Mesendoderm (in vitro differentiated cells): ENCODE data around the gene BBOX1.

ENCODE experiments used
- DNase-seq: peaks from one replicate; pipeline ENCODE4 v3.0.0; 2013
- H2AK5ac ChIP-seq: 2 replicates; pipeline ENCODE4 v1.6.1; 2013; ENCODE audit warnings: low read length, inconsistent platforms
- H2BK120ac ChIP-seq: 2 replicates; pipeline ENCODE4 v1.6.1; 2013; ENCODE audit warnings: low read depth, mild to moderate bottlenecking, low read length, moderate library complexity, mixed read lengths
- H2BK15ac ChIP-seq: replicated peaks from 2 replicates; pipeline ENCODE4 v1.6.1; 2013; ENCODE audit warnings: low read depth, mild to moderate bottlenecking, moderate library complexity
- H2BK5ac ChIP-seq: 2 replicates; pipeline ENCODE4 v1.6.1; 2013; ENCODE audit warnings: low read length, inconsistent platforms
- H3K18ac ChIP-seq: 2 replicates; pipeline ENCODE4 v1.6.1; 2013; ENCODE audit warnings: mild to moderate bottlenecking, low read length, mixed read lengths
- H3K23ac ChIP-seq: one replicate; pipeline ENCODE4 v1.6.1; 2013; ENCODE audit warnings: low read length
- H3K27ac ChIP-seq: 2 replicates; pipeline ENCODE4 v1.5.1; 2013; ENCODE audit warnings: low read depth, mild to moderate bottlenecking, inconsistent platforms, low read length, moderate library complexity
- H3K27me3 ChIP-seq: 2 replicates; pipeline ENCODE4 v1.6.1; 2013; ENCODE audit warnings: low read length, control low read depth, mild to moderate bottlenecking, inconsistent platforms; ENCODE audit not compliant: insufficient read depth, poor library complexity
- H3K36me3 ChIP-seq: 2 replicates; pipeline ENCODE4 v1.6.1; 2013; ENCODE audit warnings: low read length, inconsistent platforms; ENCODE audit not compliant: control insufficient read depth, insufficient read depth
- H3K4ac ChIP-seq: one replicate; pipeline ENCODE4 v1.6.1; 2013; ENCODE audit warnings: low read depth, mild to moderate bottlenecking, low read length, moderate library complexity
- H3K4me1 ChIP-seq: 2 replicates; pipeline ENCODE4 v1.6.1; 2013; ENCODE audit warnings: low read depth, low read length, inconsistent platforms; ENCODE audit not compliant: control insufficient read depth
- H3K4me2 ChIP-seq: 2 replicates; pipeline ENCODE4 v1.6.1; 2013; ENCODE audit warnings: low read length
- H3K4me3 ChIP-seq: 2 replicates; pipeline ENCODE4 v1.5.1; 2013; ENCODE audit warnings: mild to moderate bottlenecking, low read length
- H3K56ac ChIP-seq: one replicate; pipeline ENCODE4 v1.6.1; 2013; ENCODE audit warnings: low read length
- H3K79me1 ChIP-seq: 2 replicates; pipeline ENCODE4 v1.6.1; 2013; ENCODE audit warnings: low read length, inconsistent platforms
- H3K79me2 ChIP-seq: 2 replicates; pipeline ENCODE4 v1.6.1; 2013; ENCODE audit warnings: mild to moderate bottlenecking, low read length; ENCODE audit not compliant: control insufficient read depth, insufficient read depth
- H3K9ac ChIP-seq: 2 replicates; pipeline ENCODE4 v1.6.1; 2013; ENCODE audit warnings: low read length, inconsistent platforms
- H4K5ac ChIP-seq: one replicate; pipeline ENCODE4 v1.6.1; 2013; ENCODE audit warnings: low read length
- H4K8ac ChIP-seq: one replicate; pipeline ENCODE4 v1.6.1; 2013; ENCODE audit warnings: low read depth, mild to moderate bottlenecking, control low read depth, low read length, moderate library complexity
- WGBS: extraction: QIAGEN DNeasy Blood & Tissue Kit; methylation state at CpG from one replicate; pipeline ENCODE4 v1.1.7; 2013; ENCODE audit warnings: low lambda C conversion rate, missing lambda C conversion rate; ENCODE audit not compliant: insufficient coverage; ENCODE audit errors: extremely low coverage; 5-methylcytosine and 5-hydroxymethylcytosine counted together

Gene BBOX1

DNA sequence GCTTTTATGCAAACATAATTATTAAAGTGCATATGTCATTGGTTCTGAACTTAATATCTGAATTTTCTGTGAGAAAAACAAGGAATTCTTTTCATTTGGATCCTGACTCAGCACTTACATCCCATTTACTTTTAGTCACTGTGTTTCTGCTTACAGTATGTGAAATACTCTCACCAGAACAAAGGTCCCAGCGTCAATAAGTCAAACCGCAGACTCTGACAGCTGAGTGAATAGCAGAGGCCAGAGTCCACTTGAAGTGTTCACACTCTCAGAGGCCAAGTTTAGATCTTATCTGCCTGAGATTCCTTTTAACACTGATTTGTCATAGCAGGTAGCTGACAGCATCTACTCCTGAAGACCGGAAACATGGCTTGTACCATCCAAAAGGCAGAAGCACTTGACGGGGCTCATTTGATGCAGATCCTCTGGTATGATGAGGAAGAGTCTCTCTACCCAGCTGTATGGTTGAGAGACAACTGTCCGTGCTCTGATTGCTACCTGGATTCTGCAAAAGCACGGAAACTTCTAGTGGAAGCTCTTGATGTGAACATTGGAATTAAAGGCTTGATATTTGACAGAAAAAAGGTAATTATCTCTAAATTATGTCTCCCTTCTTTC is 14.6 kb downstream of the BBOX1 start:
- DNase-seq: peak; percentile 52
- Histone ChIP-seq H3K79me2 (no peaks in the 10 kb centered on the region), H4K8ac (no peak overlapping the region), H3K36me3 (no peaks in the 10 kb centered on the region), H3K4me2 (no peak overlapping the region), H3K4me1 (no peaks in the 10 kb centered on the region), H3K27ac (no peak overlapping the region), H2BK120ac (no peak overlapping the region), H4K5ac (no peak overlapping the region), H3K18ac (no peak overlapping the region), H3K79me1 (no peaks in the 10 kb centered on the region), H3K4ac (no peak overlapping the region), H3K23ac (no peak overlapping the region), H3K27me3 (no peaks in the 10 kb centered on the region), H3K56ac (no peak overlapping the region), H3K4me3 (no peak overlapping the region), H3K9ac (no peak overlapping the region), H2BK15ac (no peak overlapping the region), H2AK5ac (no peak overlapping the region), H2BK5ac (no peak overlapping the region)
- no CpG with 5 or more reads among the region's 6 CpGs for WGBS

DNA sequence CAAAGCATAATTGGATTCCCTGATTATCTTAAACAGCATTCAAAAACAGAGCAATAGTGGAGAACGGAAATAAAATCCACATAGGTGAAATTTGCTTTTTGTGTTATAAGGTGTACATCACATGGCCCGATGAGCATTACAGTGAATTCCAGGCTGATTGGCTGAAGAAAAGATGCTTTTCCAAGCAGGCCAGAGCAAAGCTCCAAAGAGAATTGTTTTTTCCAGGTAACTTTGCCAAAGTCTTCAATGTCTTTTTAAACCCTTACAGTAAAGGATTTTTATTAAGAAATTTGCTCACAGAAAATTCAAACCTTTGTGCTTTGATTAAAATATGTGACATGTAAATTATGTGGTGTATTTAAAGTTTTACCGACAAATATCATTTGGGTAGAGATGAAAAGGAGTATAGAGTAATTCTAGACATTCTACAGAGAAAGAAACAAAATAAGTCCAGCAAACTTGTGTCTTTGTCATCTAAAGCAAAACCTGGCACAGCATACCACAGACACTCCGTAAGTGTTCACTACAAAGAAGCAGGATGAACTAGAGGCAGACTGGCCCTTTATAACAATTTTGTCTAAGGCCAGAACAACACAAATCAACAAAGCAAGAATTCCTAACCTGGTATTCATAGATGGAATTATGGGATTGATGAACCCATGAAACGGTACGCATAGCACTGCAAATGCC is 16.6 kb downstream of the BBOX1 start:
- no peaks in the 10 kb centered on the region for H3K79me2 ChIP-seq
- H2BK120ac ChIP-seq: no peak overlapping the region
- H3K36me3 ChIP-seq: no peaks in the 10 kb centered on the region
- H3K4me2 ChIP-seq: no peak overlapping the region
- no peaks in the 10 kb centered on the region for H3K79me1 ChIP-seq
- no peak overlapping the region for H3K23ac ChIP-seq
- H2AK5ac ChIP-seq: no peak overlapping the region
- no peak overlapping the region for H2BK5ac ChIP-seq
- no peak overlapping the region for H4K8ac ChIP-seq
- no peak overlapping the region for H4K5ac ChIP-seq
- no peak overlapping the region for H3K4ac ChIP-seq
- no peak for DNase-seq
- no peak overlapping the region for H3K4me3 ChIP-seq
- no peak overlapping the region for H3K9ac ChIP-seq
- H3K27me3 ChIP-seq: no peaks in the 10 kb centered on the region
- no peaks in the 10 kb centered on the region for H3K4me1 ChIP-seq
- H3K56ac ChIP-seq: no peak overlapping the region
- WGBS: no CpG with 5 or more reads among the region's 6 CpGs
- H3K27ac ChIP-seq: no peak overlapping the region
- H3K18ac ChIP-seq: no peak overlapping the region
- H2BK15ac ChIP-seq: no peak overlapping the region

DNA sequence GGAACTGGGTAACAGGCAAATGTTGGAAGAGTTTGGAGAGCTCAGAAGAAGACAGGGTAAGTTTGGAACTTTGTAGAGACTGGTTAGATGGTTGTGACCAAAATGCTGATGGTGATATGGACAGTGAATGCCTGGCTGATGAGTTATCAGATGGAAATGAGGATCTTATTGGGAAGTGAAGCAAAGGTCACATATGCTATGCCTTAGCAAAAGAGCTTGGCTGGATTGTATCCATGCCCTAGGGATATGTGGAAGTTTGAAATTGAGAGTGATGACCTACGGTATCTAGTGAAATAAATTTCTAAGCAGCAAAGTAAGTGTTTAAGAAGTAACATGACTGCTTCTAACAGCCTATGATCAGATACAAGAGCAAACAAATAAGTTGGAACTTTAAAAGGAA is 17.8 kb downstream of the BBOX1 start:
- WGBS: no CpG with 5 or more reads among the region's 1 CpG
- no peak overlapping the region for H3K4me3 ChIP-seq
- no peaks in the 10 kb centered on the region for H3K79me1 ChIP-seq

DNA sequence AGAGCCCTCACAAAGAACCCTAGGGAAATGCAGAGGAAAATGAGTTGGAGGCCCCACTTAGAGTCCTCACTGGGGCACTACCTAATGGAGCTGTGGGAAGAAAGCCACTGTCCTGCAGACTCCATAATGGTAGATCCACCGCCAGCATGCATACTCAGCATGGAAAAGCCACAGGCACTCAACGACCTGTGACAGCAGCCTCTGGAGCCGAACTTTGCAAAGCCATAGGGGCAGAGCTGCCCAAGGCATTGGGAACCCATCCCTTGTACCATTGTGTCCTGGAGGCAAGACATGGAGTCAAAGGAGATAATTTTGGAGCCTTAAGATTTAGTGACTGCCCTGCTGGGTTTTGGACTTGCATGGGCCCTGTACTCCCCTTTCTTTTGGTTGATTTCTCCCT is 18.8 kb downstream of the BBOX1 start:
- Histone ChIP-seq H3K79me1 (no peaks in the 10 kb centered on the region), H3K27ac (no peak overlapping the region), H2BK15ac (no peak overlapping the region), H3K27me3 (no peaks in the 10 kb centered on the region), H3K18ac (no peak overlapping the region), H4K5ac (no peak overlapping the region), H4K8ac (no peak overlapping the region), H3K9ac (no peak overlapping the region), H2BK120ac (no peak overlapping the region), H2AK5ac (no peak overlapping the region), H3K4me2 (no peak overlapping the region), H3K23ac (no peak overlapping the region), H3K4me1 (no peaks in the 10 kb centered on the region), H3K36me3 (no peaks in the 10 kb centered on the region), H3K4me3 (no peak overlapping the region), H2BK5ac (no peak overlapping the region), H3K56ac (no peak overlapping the region), H3K4ac (no peak overlapping the region), H3K79me2 (no peaks in the 10 kb centered on the region)
- no peak for DNase-seq
- no CpG with 5 or more reads among the region's 3 CpGs for WGBS

More for the DNA sequence above, 17.8 kb downstream of the BBOX1 start:
- no peaks in the 10 kb centered on the region for H3K27me3 ChIP-seq
- no peaks in the 10 kb centered on the region for H3K36me3 ChIP-seq
- H3K4me1 ChIP-seq: no peaks in the 10 kb centered on the region
- no peak overlapping the region for H2BK15ac ChIP-seq
- H2BK120ac ChIP-seq: no peak overlapping the region
- no peak overlapping the region for H2BK5ac ChIP-seq
- H3K9ac ChIP-seq: no peak overlapping the region
- no peak overlapping the region for H2AK5ac ChIP-seq
- no peak overlapping the region for H4K8ac ChIP-seq
- no peaks in the 10 kb centered on the region for H3K79me2 ChIP-seq
- H4K5ac ChIP-seq: no peak overlapping the region
- H3K4me2 ChIP-seq: no peak overlapping the region
- H3K56ac ChIP-seq: no peak overlapping the region
- H3K4ac ChIP-seq: no peak overlapping the region
- no peak overlapping the region for H3K23ac ChIP-seq
- no peak overlapping the region for H3K18ac ChIP-seq
- DNase-seq: no peak
- no peak overlapping the region for H3K27ac ChIP-seq

DNA sequence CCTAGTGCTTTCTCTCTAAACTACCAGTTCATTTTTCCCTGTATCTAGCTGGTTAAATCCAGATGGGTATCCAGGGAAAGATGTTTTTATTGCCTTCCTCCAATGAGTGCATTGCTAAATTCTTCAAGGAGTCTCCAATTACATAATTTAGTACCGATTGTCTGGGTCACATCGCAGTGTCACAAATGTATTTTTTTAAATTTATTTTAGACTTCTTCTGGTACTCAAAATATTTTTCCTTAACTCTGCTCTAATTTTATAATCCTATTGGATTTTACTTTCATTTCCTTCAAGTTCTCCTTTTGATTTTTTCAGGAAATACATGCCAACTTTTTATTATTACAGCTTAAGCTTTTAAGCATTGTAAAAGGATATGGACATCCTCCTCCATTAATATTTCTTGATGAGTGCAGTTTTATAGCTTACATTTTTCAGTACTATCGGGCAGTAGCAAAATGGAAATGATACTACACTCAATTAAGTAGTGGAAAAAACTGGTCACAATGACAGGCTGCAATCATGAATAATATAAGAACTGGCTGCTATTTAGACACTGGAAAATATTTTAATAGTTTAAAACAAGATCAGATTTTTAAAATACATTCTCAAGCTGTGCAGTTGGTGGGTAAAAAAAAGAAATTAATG is 20.3 kb downstream of the BBOX1 start:
- Histone ChIP-seq H3K79me1 (no peaks in the 10 kb centered on the region), H3K4me3 (no peak overlapping the region), H3K27ac (no peak overlapping the region), H2AK5ac (no peak overlapping the region), H3K4ac (no peak overlapping the region), H3K36me3 (no peaks in the 10 kb centered on the region), H3K4me2 (no peak overlapping the region), H3K23ac (no peak overlapping the region), H3K79me2 (no peaks in the 10 kb centered on the region), H2BK15ac (no peak overlapping the region), H3K9ac (no peak overlapping the region), H2BK5ac (no peak overlapping the region), H3K4me1 (no peaks in the 10 kb centered on the region), H4K5ac (no peak overlapping the region), H3K27me3 (no peaks in the 10 kb centered on the region), H3K56ac (no peak overlapping the region), H2BK120ac (no peak overlapping the region), H4K8ac (no peak overlapping the region), H3K18ac (no peak overlapping the region)
- DNase-seq: no peak
- no CpG with 5 or more reads among the region's 3 CpGs for WGBS
